PC-9 (cell line): Measurements from ENCODE around the gene CHAF1B. TPM values are rescaled to one million over a fixed set of nuclear protein-coding genes. Genes with fewer than 3 reads are reported as not detected.

ENCODE experiments used
- BruUV-seq: library from RNA; stranded (reverse); fragments of 400-500 nt; replicated peaks from 2 replicates; lab custom pipeline; 2021; lab: Mats Ljungman, UMichigan
- CTCF ChIA-PET: fragments of 300-600 bp; sonication (Branson Sonifier 250); formaldehyde crosslinking; loops from one replicate; lab custom pipeline; 2022; ENCODE audit warnings: antibody characterized with exemption; lab: Charles Lee
- POLR2A ChIA-PET: fragments of 300-600 bp; sonication (Branson Sonifier 250); formaldehyde crosslinking; loops from one replicate; lab custom pipeline; 2022; ENCODE audit warnings: antibody characterized with exemption; ENCODE audit not compliant: unreplicated experiment; lab: Charles Lee
- DNase-seq, 2 experiments: peaks; one replicate each; pipeline versions ENCODE4 v3.0.0 to v3.0.0-alpha.2; 2015 to 2022; ENCODE audit warnings: mixed read lengths in 1 of 2
- H2AFZ ChIP-seq: fragments of 200-600 bp; sonication (generic); 2 replicates; pipeline ENCODE4 v1.8.1; 2017; ENCODE audit warnings: antibody characterized with exemption
- H3F3A ChIP-seq: fragments of 200-600 bp; sonication (generic); 2 replicates; pipeline ENCODE4 v1.8.1; 2017; ENCODE audit warnings: antibody characterized with exemption, mild to moderate bottlenecking, low read depth; ENCODE audit not compliant: insufficient read depth
- H3K27ac ChIP-seq: fragments of 200-600 bp; sonication (generic); 2 replicates; pipeline ENCODE4 v1.6.1; 2016; ENCODE audit warnings: mixed run types
- H3K27me3 ChIP-seq: fragments of 200-600 bp; sonication (generic); 2 replicates; pipeline ENCODE4 v1.6.1; 2016; ENCODE audit warnings: low read depth, mixed run types; ENCODE audit not compliant: insufficient read depth
- H3K36me3 ChIP-seq: fragments of 200-600 bp; sonication (generic); 2 replicates; pipeline ENCODE4 v1.6.1; 2016; ENCODE audit warnings: low read depth, mixed run types
- H3K4me1 ChIP-seq: fragments of 200-600 bp; sonication (generic); replicated peaks from 2 replicates; pipeline ENCODE4 v1.6.1; 2016; ENCODE audit warnings: mixed run types; ENCODE audit not compliant: insufficient read depth
- H3K4me2 ChIP-seq: fragments of 200-600 bp; sonication (generic); 2 replicates; pipeline ENCODE4 v1.6.1; 2017; ENCODE audit warnings: mixed run types
- H3K4me3 ChIP-seq: fragments of 200-600 bp; sonication (generic); 2 replicates; pipeline ENCODE4 v1.6.1; 2016; ENCODE audit warnings: mixed run types
- H3K79me2 ChIP-seq: fragments of 200-600 bp; sonication (generic); 2 replicates; pipeline ENCODE4 v1.6.1; 2017; ENCODE audit warnings: low read depth, mixed run types
- H3K9me2 ChIP-seq: fragments of 200-600 bp; sonication (generic); 2 replicates; pipeline ENCODE4 v1.8.1; 2017; ENCODE audit warnings: mild to moderate bottlenecking; ENCODE audit not compliant: insufficient read depth
- H3K9me3 ChIP-seq: fragments of 200-600 bp; sonication (generic); 2 replicates; pipeline ENCODE4 v1.8.1; 2016; ENCODE audit warnings: low read depth; ENCODE audit not compliant: insufficient read depth
- H4K20me1 ChIP-seq: fragments of 200-600 bp; sonication (generic); 2 replicates; pipeline ENCODE4 v1.8.1; 2017; ENCODE audit not compliant: insufficient read depth
- EZH2 ChIP-seq: fragments of 200-600 bp; sonication (generic); IDR thresholded peaks from 2 replicates; pipeline ENCODE4 v1.8.0; 2017; ENCODE audit warnings: antibody characterized with exemption, low read depth
- intact Hi-C: fragments of 100-400 bp; cut with micrococcal nuclease; formaldehyde crosslinking; loops from one replicate; pipeline ENCODE4 v1.10.0; 2022; ENCODE audit not compliant: unreplicated experiment
- total RNA-seq: library from RNA; stranded (reverse); gene quantifications from 2 replicates; pipeline ENCODE4 v1.2.3, GENCODE V29; 2021
- TF ChIP-seq, protein P1 (sequence below): fragments of 200-600 bp; sonication (generic); conservative IDR thresholded peaks from 2 replicates; pipeline ENCODE4 v1.6.1; 2017; ENCODE audit warnings: mixed run types, antibody characterized with exemption, mild to moderate bottlenecking, moderate library complexity

Gene CHAF1B
- total RNA-seq, 1 experiment from 2014 or later, result 14.1 TPM

DNA sequence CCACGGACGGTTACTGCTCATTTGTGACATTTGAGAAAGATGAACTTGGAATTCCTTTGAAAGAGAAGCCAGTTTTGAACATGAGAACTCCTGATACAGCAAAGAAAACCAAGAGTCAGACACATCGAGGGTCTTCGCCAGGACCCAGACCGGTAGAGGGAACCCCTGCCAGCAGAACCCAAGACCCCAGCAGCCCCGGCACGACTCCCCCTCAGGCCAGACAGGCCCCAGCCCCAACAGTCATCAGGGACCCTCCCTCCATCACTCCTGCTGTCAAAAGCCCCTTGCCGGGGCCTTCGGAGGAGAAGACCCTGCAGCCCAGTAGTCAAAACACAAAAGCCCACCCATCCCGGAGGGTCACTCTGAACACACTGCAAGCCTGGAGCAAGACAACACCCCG lies 27.7 kb downstream of the CHAF1B start:
- no TSS peak for BruUV-seq
- no peaks in the 10 kb centered on the region for H3F3A ChIP-seq
- ChIA-PET CTCF (no interaction called here), POLR2A (no interaction called here)
- 0 out of 2 replicates have a peak, but pooled peaks cover 9% of the 10 kb centered on the region for H3K4me1 ChIP-seq
- no peak for DNase-seq
- intact Hi-C loops, result no loop called here
- H2AFZ ChIP-seq, result no peak overlapping the region
- no peaks in the 10 kb centered on the region for H4K20me1 ChIP-seq
- TF ChIP-seq, protein P1, sequence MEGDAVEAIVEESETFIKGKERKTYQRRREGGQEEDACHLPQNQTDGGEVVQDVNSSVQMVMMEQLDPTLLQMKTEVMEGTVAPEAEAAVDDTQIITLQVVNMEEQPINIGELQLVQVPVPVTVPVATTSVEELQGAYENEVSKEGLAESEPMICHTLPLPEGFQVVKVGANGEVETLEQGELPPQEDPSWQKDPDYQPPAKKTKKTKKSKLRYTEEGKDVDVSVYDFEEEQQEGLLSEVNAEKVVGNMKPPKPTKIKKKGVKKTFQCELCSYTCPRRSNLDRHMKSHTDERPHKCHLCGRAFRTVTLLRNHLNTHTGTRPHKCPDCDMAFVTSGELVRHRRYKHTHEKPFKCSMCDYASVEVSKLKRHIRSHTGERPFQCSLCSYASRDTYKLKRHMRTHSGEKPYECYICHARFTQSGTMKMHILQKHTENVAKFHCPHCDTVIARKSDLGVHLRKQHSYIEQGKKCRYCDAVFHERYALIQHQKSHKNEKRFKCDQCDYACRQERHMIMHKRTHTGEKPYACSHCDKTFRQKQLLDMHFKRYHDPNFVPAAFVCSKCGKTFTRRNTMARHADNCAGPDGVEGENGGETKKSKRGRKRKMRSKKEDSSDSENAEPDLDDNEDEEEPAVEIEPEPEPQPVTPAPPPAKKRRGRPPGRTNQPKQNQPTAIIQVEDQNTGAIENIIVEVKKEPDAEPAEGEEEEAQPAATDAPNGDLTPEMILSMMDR, result no peak
- no peaks in the 10 kb centered on the region for H3K36me3 ChIP-seq
- no peak overlapping the region for H3K4me3 ChIP-seq
- H3K79me2 ChIP-seq, result no peaks in the 10 kb centered on the region
- no peaks in the 10 kb centered on the region for H3K9me3 ChIP-seq
- H3K27ac ChIP-seq, result no peak overlapping the region
- no peaks in the 10 kb centered on the region for H3K9me2 ChIP-seq
- no peaks in the 10 kb centered on the region for H3K27me3 ChIP-seq
- no peak overlapping the region for H3K4me2 ChIP-seq

DNA sequence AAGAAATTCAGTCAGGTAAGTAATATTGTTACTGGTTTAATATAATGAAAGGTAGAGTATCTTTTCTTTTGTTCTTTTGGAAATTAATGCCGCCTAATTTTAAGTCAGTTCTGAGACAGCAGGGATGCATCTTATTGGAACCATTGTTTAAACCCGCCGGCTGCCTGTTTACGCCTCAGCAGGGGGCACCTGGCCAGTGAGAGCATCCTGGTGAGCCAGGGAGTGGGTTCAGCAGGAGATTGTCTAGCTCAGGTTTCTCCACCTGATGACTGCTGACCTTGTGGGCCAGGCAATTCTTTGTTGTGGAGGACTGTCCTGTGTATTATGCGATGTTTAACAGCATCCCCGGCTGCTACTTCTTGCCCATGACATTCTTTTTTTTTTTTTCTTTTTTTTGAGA lies 30.2 kb downstream of the CHAF1B start:
- CTCF ChIA-PET, result no interaction called here

DNA sequence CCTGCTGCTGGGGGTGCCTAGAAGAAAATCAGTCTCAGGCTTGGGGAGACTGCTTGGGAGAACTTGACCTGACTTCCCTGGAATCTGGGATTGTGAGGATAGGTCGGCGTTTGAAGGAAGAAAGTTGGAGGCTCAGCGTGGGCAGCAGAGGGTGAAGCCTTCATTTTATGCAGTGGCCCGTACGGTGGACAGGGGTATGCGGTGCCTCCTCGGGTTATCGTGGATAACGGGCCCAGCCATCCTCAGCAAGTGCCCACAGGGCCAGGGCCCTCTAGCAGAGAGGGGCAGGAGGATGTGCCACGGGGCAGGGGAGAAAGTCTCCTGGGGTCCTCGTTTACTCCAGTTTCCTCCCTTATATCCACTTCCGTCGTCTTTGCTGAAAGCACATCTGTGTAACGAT lies 34.0 kb downstream of the CHAF1B start:
- BruUV-seq, result no TSS peak
- TF ChIP-seq, protein P1, result no peak
- no peak for TF ChIP-seq EZH2
- Histone ChIP-seq H3K4me1 (no peaks in the 10 kb centered on the region), H3K9me2 (no peaks in the 10 kb centered on the region), H3K27me3 (no peaks in the 10 kb centered on the region), H3K4me2 (no peak overlapping the region), H3K9me3 (no peaks in the 10 kb centered on the region), H3F3A (no peaks in the 10 kb centered on the region), H3K36me3 (no peaks in the 10 kb centered on the region), H3K27ac (no peak overlapping the region), H4K20me1 (no peaks in the 10 kb centered on the region), H3K79me2 (no peaks in the 10 kb centered on the region), H3K4me3 (no peak overlapping the region), H2AFZ (no peak overlapping the region)
- ChIA-PET CTCF (interaction anchor here (0.5 to 0.6 kb wide), 2 partner anchors 202 to 215 kb away, joined by 3 to 8 read pairs; no protein-coding TSS in a partner anchor), POLR2A (interaction anchor here (0.6 kb wide), 1 partner anchor 737 kb away, joined by 8 read pairs; no protein-coding TSS in a partner anchor)
- intact Hi-C loops, result no loop called here
- DNase-seq, result no peak

More for the DNA sequence above, 30.2 kb downstream of the CHAF1B start:
- Histone ChIP-seq H3K27me3 (no peaks in the 10 kb centered on the region), H3K4me2 (no peak overlapping the region), H4K20me1 (no peaks in the 10 kb centered on the region), H3K9me3 (no peaks in the 10 kb centered on the region), H3K9me2 (no peaks in the 10 kb centered on the region), H3K27ac (no peak overlapping the region), H3K4me3 (no peak overlapping the region), H3F3A (no peaks in the 10 kb centered on the region), H3K79me2 (no peaks in the 10 kb centered on the region), H3K36me3 (no peaks in the 10 kb centered on the region), H2AFZ (no peak overlapping the region), H3K4me1 (no peaks in the 10 kb centered on the region)
- no peak for TF ChIP-seq EZH2
- TF ChIP-seq, protein P1, result no peak
- BruUV-seq, result no TSS peak
- POLR2A ChIA-PET, result interaction anchor here (0.6 kb wide), 1 partner anchor 79 kb away, joined by 5 read pairs; no protein-coding TSS in a partner anchor
- intact Hi-C loops, result no loop called here
- DNase-seq, result no peak
